ENCODE measurements around the gene GLTP. TPM values are rescaled to one million over a fixed set of nuclear protein-coding genes. Genes with fewer than 3 reads are reported as not detected.

The GLTP gene
- total RNA-seq, 1 experiment from 2014 or later: 15.5 TPM

DNA sequence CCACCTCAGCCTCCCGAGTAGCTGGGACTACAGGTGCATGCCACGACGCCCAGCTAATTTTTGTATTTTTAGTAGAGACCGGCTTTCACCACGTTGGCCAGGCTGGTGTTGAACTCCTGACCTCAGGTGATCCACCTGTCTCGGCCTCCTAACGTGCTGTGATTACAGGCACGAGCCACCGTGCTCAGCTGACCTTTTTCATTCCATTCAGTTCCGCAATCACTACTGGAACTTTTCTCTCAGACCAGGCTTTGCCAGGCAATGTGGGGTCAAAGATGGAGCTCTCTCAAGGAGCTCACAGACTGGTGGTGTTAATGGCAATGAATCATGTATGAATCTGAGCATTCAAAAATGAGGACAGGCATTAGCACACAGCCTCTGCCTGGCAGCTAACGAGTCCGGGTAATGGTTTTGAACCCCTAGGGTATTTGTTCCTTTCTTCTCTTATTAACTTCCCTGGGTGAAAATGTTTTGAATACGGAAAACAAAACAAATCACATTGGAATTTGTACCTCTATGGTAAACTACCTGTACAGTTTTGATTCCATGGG lies 10.4 kb upstream of the GLTP start:
- Histone ChIP-seq H2AFZ (ENCODE audit: low read length) (no peak overlapping the region), H2AK5ac (ENCODE audit: insufficient read length, low read length) (no peak overlapping the region), H4K20me1 (ENCODE audit: control insufficient read depth, insufficient read depth, insufficient read length) (no peaks in the 10 kb centered on the region), H2BK5ac (ENCODE audit: insufficient read length, low read length) (no peak overlapping the region), H3K9me3 (ENCODE audit: control insufficient read depth, low read depth, low read length) (no peaks in the 10 kb centered on the region), H3K79me2 (ENCODE audit: insufficient read depth, low read length) (no peaks in the 10 kb centered on the region), H3K9ac (ENCODE audit: extremely low read depth, insufficient read length, low read length) (no peak overlapping the region), H3K4me1 (ENCODE audit: insufficient read depth, low read length) (peaks cover 2% of the 10 kb centered on the region; the same call in 1 of the 2 replicates), H2BK15ac (ENCODE audit: low read depth, low read length) (no peak overlapping the region), H4K5ac (ENCODE audit: insufficient read length, low read depth, low read length) (no peak overlapping the region), H2BK120ac (ENCODE audit: low read depth, low read length, poor library complexity, severe bottlenecking) (no peak overlapping the region), H3K79me1 (ENCODE audit: insufficient read depth, low read depth, low read length, poor library complexity, severe bottlenecking) (no peaks in the 10 kb centered on the region), H3K14ac (ENCODE audit: insufficient read depth, low read length) (no peak overlapping the region), H2BK20ac (ENCODE audit: low read depth, low read length, poor library complexity, severe bottlenecking) (no peak overlapping the region), H3K23me2 (ENCODE audit: insufficient read length, low read depth, low read length, poor library complexity, severe bottlenecking) (no peaks in the 10 kb centered on the region), H2BK12ac (ENCODE audit: insufficient read length, low read depth, low read length) (no peak overlapping the region), H4K8ac (replicated peaks; ENCODE audit: insufficient read length, low read depth, low read length) (no peak overlapping the region), H3K4me2 (ENCODE audit: insufficient read depth, insufficient read length, low read length) (no peak overlapping the region), H3K27me3 (ENCODE audit: insufficient read depth, low read length) (peaks cover 2% of the 10 kb centered on the region; the same call in 1 of the 2 replicates), H3K18ac (ENCODE audit: insufficient read length, low read depth, low read length) (no peak overlapping the region), H3K56ac (ENCODE audit: insufficient read length, low read depth, low read length) (no peak overlapping the region), H3K27ac (ENCODE audit: insufficient read length, low read depth, low read length) (no peak overlapping the region), H3K4ac (ENCODE audit: low read depth, low read length) (no peak overlapping the region), H3T11ph (ENCODE audit: low read length) (no peak overlapping the region), H3K23ac (ENCODE audit: insufficient read length, low read depth, low read length) (no peak overlapping the region), H4K91ac (ENCODE audit: insufficient read length, low read depth, low read length) (no peak overlapping the region)
- H3K36me3 Mint-ChIP-seq (ENCODE audit: insufficient read depth in 1 of 3, low read depth in 3 of 3): no peaks in the 10 kb centered on the region
- TF ChIP-seq, protein P1, sequence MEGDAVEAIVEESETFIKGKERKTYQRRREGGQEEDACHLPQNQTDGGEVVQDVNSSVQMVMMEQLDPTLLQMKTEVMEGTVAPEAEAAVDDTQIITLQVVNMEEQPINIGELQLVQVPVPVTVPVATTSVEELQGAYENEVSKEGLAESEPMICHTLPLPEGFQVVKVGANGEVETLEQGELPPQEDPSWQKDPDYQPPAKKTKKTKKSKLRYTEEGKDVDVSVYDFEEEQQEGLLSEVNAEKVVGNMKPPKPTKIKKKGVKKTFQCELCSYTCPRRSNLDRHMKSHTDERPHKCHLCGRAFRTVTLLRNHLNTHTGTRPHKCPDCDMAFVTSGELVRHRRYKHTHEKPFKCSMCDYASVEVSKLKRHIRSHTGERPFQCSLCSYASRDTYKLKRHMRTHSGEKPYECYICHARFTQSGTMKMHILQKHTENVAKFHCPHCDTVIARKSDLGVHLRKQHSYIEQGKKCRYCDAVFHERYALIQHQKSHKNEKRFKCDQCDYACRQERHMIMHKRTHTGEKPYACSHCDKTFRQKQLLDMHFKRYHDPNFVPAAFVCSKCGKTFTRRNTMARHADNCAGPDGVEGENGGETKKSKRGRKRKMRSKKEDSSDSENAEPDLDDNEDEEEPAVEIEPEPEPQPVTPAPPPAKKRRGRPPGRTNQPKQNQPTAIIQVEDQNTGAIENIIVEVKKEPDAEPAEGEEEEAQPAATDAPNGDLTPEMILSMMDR (conservative IDR thresholded peaks at IDR 0.05): no peak
- no peak for DNase-seq
- WGBS (ENCODE audit: extremely low coverage, insufficient read length, low lambda C conversion rate): no CpG with 5 or more reads among the region's 13 CpGs
- H3K4me1 Mint-ChIP-seq: peaks cover 6 to 14% of the 10 kb centered on the region in 2 experiments
- H3K9me3 Mint-ChIP-seq: no peaks in the 10 kb centered on the region
- peaks cover 66% of the 10 kb centered on the region for H3K27me3 Mint-ChIP-seq (ENCODE audit: low read depth)
- H3K4me3 Mint-ChIP-seq: no peak overlapping the region
- H3K27ac Mint-ChIP-seq: no peak overlapping the region; a peak in 1 of 7 replicates

Data from H9 (cell line).